Mesothelial cell of epicardium (in vitro differentiated cells): ENCODE results near the gene KRTAP4-3. TPM values are rescaled to one million over a fixed set of nuclear protein-coding genes. Genes with fewer than 3 reads are reported as not detected.

ENCODE experiments used
- DNase-seq, 2 experiments: peaks; one replicate each; pipeline ENCODE4 v3.0.0; 2021; ENCODE audit warnings: low spot score in 2 of 2; ENCODE audit not compliant: unreplicated experiment in 2 of 2
- H3K27ac Mint-ChIP-seq: 2 replicates; pipeline ENCODE4 v1.8.0; 2021; ENCODE audit warnings: mixed read lengths
- H3K27me3 Mint-ChIP-seq: 2 replicates; pipeline ENCODE4 v1.8.0; 2021; ENCODE audit warnings: low read depth, mixed read lengths
- H3K36me3 Mint-ChIP-seq: 2 replicates; pipeline ENCODE4 v1.8.0; 2021; ENCODE audit warnings: mixed read lengths
- H3K4me1 Mint-ChIP-seq: 2 replicates; pipeline ENCODE4 v1.8.0; 2021; ENCODE audit warnings: mixed read lengths
- H3K4me3 Mint-ChIP-seq: 2 replicates; pipeline ENCODE4 v1.8.0; 2021; ENCODE audit warnings: mild to moderate bottlenecking, moderate library complexity, mixed read lengths
- H3K9me3 Mint-ChIP-seq: 2 replicates; pipeline ENCODE4 v1.8.0; 2021; ENCODE audit warnings: mixed read lengths
- total RNA-seq: library from RNA; stranded (reverse); gene quantifications from 3 replicates; pipeline ENCODE4 v1.2.1, GENCODE V29; 2021
- TF ChIP-seq, protein P1 (sequence below): fragments of 200-600 bp; sonication (generic); IDR thresholded peaks from one replicate; pipeline ENCODE4 v1.5.0; 2021; ENCODE audit warnings: antibody characterized with exemption; ENCODE audit not compliant: unreplicated experiment

The KRTAP4-3 gene
- total RNA-seq, 1 donor from 2014 or later = not detected

DNA sequence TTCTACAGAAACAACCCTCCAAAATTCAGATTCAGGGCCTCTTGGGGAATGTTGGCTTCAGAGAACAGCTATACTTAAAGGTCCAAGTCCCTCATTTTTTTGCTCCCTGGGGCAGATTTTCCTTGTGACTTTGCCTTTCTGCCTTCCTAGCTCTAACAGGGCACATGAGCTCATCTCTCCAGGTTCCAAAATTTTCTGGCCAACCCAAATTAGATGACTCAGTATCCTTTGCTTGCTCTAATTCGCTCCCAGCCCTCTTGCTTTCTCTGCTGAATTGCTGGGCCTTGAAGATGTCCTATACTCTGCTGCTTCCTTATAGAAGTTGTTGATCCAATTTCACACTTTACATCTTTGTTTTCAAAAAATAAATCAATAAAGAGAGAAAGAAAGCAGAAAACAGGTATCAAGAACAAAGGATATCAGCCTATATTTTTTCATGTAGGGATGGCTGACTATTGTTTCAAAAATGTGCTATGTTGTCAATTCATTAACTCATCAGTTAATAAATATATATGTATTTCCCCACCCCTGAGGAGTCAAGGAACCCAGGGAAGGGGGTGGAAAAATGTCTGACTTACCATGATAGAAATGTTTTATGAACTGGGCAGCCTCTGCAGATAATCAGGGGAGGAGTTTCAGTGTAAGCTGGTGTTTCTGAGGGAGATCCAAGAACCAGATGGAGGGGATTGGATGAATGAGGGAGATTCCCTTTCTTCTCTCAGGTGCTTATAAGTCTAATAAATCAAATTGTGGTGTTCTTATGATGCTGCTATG, 11.0 kb upstream of the KRTAP4-3 start:
- no peak for DNase-seq
- Mint-ChIP-seq H3K27ac (no peak overlapping the region), H3K36me3 (no peaks in the 10 kb centered on the region), H3K27me3 (no peaks in the 10 kb centered on the region), H3K4me3 (no peak overlapping the region), H3K9me3 (peaks cover under 1% of the 10 kb centered on the region), H3K4me1 (peaks cover 5% of the 10 kb centered on the region)
- TF ChIP-seq, protein P1, sequence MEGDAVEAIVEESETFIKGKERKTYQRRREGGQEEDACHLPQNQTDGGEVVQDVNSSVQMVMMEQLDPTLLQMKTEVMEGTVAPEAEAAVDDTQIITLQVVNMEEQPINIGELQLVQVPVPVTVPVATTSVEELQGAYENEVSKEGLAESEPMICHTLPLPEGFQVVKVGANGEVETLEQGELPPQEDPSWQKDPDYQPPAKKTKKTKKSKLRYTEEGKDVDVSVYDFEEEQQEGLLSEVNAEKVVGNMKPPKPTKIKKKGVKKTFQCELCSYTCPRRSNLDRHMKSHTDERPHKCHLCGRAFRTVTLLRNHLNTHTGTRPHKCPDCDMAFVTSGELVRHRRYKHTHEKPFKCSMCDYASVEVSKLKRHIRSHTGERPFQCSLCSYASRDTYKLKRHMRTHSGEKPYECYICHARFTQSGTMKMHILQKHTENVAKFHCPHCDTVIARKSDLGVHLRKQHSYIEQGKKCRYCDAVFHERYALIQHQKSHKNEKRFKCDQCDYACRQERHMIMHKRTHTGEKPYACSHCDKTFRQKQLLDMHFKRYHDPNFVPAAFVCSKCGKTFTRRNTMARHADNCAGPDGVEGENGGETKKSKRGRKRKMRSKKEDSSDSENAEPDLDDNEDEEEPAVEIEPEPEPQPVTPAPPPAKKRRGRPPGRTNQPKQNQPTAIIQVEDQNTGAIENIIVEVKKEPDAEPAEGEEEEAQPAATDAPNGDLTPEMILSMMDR = no peak

DNA sequence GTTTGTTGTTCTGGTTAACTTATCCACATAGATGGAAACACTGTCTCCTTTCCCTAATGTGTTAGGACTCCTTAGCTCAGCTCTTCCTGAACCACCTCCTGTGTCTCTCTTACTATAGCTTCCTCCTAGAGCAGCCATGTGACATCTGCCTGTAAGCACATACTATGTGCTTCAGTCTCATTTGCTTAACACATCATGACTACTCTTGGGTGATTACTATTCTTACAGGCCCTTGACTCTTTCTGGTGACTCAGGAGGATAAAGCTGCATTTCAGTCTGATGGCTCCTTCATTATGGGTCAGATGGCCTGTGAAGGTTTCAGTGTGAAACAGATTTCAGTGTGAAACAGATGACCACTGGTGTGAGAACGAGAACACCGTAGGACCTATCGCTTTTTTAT, 10.3 kb upstream of the KRTAP4-3 start:
- Mint-ChIP-seq H3K36me3 (no peaks in the 10 kb centered on the region), H3K4me3 (no peak overlapping the region), H3K27ac (no peak overlapping the region), H3K9me3 (no peaks in the 10 kb centered on the region), H3K27me3 (no peaks in the 10 kb centered on the region), H3K4me1 (peaks cover 5% of the 10 kb centered on the region)
- TF ChIP-seq, protein P1 = no peak
- DNase-seq = no peak

DNA sequence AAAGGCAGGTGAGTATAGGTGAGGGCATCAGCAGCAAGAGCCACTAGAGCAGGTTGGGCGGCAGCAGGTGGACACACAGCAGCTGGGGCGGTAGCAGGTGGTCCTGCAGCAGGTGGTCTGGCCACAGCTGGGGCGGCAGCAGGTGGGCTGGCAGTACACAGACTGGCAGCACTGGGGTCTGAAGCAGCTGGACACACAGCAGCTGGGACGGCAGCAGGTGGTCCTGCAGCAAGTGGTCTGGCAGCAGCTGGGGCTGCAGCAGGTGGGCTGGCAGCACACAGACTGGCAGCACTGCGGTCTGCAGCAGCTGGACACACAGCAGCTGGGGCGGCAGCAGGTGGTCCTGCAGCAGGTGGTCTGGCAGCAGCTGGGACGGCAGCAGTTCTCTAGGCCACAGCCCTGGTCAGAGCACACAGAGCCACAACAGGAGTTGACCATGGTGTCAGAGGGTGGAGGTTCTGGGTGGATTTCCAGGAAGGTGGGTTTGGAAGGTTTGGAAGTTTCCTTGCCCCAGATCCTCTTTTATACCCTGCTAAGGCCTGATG, 9.8 kb upstream of the KRTAP4-3 start, which contains the start of gene KRTAP4-2:
Gene KRTAP4-2 (minus strand): TSS at position 495 of the 545 bp plus-strand sequence. CDS start 57 bp downstream, at position 438.
- Mint-ChIP-seq H3K27ac (no peak within 1 kb of the TSS), H3K9me3 (no peaks in the 10 kb centered on the region), H3K4me1 (peaks cover 5% of the 10 kb centered on the region), H3K4me3 (no peak within 1 kb of the TSS), H3K27me3 (no peaks in the 10 kb centered on the region), H3K36me3 (no peaks in the 10 kb centered on the region)
- DNase-seq = no peak
- TF ChIP-seq, protein P1 = no peak

DNA sequence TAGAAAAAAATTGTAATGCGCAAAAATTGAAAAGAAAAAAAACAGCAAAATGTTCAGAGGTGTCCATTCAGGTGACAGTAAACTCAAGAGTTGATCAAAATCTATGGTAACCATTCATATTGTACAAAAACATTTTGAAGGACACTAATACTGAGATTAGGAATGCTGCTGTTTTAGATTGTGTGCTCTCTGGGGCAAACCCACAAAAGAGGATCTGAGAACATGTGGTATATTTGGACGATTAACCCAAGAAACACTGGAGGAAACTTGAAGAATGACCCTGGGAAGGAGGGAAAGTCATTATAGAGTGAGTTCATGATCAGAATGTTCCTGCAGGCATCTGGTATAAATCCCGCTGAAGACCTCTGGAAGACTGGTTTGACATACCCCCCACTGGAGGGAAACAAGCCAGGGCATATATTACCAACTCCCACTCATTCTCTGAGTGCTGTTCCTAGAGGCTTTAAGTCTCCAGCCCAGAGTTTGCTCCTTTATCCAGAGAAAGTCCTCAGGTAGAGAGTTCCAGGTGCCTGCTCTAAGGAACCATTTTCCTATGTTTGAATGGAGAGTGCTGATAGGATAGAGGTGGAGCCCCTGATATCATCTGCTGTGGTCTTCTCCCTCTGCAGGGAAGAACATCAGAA, 8.8 kb upstream of the KRTAP4-3 start:
- DNase-seq = no peak
- TF ChIP-seq, protein P1 = no peak
- H3K4me1 Mint-ChIP-seq = peaks cover 3% of the 10 kb centered on the region
- H3K27ac Mint-ChIP-seq = no peak overlapping the region
- H3K27me3 Mint-ChIP-seq = no peaks in the 10 kb centered on the region
- H3K4me3 Mint-ChIP-seq = no peak overlapping the region
- H3K9me3 Mint-ChIP-seq = no peaks in the 10 kb centered on the region
- no peaks in the 10 kb centered on the region for H3K36me3 Mint-ChIP-seq

DNA sequence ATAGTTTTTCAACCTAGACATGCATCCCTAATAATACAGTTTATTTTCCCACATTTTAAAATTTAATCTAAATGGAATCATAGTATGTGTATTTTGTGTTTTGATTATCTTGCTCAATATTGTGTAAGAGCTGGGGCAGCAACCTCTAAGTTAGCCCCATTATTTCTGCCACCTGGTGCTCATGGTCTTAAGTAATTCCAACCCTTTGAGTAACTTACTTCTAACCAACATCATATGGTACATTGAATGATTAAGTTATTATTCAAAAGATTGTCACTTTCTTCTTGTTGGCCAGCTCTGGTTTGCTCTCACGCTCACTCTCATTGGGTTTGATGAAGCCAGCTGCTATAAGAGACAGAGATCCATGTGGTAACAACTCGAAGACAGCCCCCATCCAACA, 3.9 kb upstream of the KRTAP4-3 start:
- H3K27me3 Mint-ChIP-seq = peaks cover 5% of the 10 kb centered on the region
- DNase-seq = no peak
- H3K36me3 Mint-ChIP-seq = no peaks in the 10 kb centered on the region
- TF ChIP-seq, protein P1 = no peak
- H3K27ac Mint-ChIP-seq = no peak overlapping the region
- peaks cover 2% of the 10 kb centered on the region for H3K4me1 Mint-ChIP-seq
- no peak overlapping the region for H3K4me3 Mint-ChIP-seq
- H3K9me3 Mint-ChIP-seq = no peaks in the 10 kb centered on the region
